HEK293T (cell line): ENCODE data around the gene RGL1.

ENCODE experiments used
- ELF4 ChIP-seq: fragments of 450-650 bp; IDR thresholded peaks from 2 replicates; pipeline ENCODE4 v1.6.1; 2017; ENCODE audit warnings: antibody characterized with exemption
- FOXA1 ChIP-seq: fragments of 450-650 bp; IDR thresholded peaks from 2 replicates; pipeline ENCODE4 v1.6.1; 2016; ENCODE audit warnings: mild to moderate bottlenecking
- FOXK2 ChIP-seq: fragments of 450-650 bp; IDR thresholded peaks from 2 replicates; pipeline ENCODE4 v1.6.1; 2016; ENCODE audit warnings: mild to moderate bottlenecking
- FOXM1 ChIP-seq: fragments of 450-650 bp; IDR thresholded peaks from 2 replicates; pipeline ENCODE4 v1.6.1; 2017; ENCODE audit warnings: mild to moderate bottlenecking, borderline replicate concordance
- HDGF ChIP-seq: fragments of 450-650 bp; IDR thresholded peaks from 2 replicates; pipeline ENCODE4 v1.6.1; 2017; ENCODE audit warnings: antibody characterized with exemption, borderline replicate concordance
- NFRKB ChIP-seq: fragments of 450-650 bp; IDR thresholded peaks from 2 replicates; pipeline ENCODE4 v1.6.1; 2016; ENCODE audit warnings: mild to moderate bottlenecking, moderate library complexity
- SP1 ChIP-seq: fragments of 450-650 bp; IDR thresholded peaks from 2 replicates; pipeline ENCODE4 v1.6.1; 2017
- TARDBP ChIP-seq: fragments of 450-650 bp; IDR thresholded peaks from 2 replicates; pipeline ENCODE4 v1.6.1; 2016
- ZNF384 ChIP-seq: fragments of 450-650 bp; IDR thresholded peaks from 2 replicates; pipeline ENCODE4 v1.6.1; 2016

GRCh38 chr1:183886083-183886828, 81.3 kb downstream of the RGL1 start:
- TF ChIP-seq FOXA1 (no peak), TARDBP (no peak), NFRKB (no peak), FOXK2 (no peak), FOXM1 (no peak), ZNF384 (no peak), SP1 (no peak), ELF4 (no peak), HDGF (no peak)
